Activated T-cell treated with anti-CD3 and anti-CD28 coated beads, Interleukin-2, amount 50 U/mL, for 72 hours (primary cell): ENCODE measurements around the gene CCN5. TPM values are rescaled to one million over a fixed set of nuclear protein-coding genes. Genes with fewer than 3 reads are reported as not detected.

ENCODE experiments used
- ATAC-seq, 2 donors: fragments of 150-1000 bp; cut with Tn5 transposase; replicated peaks in 1 of 2; 2 replicates each; pipeline ENCODE4 v1.10.0; 2021; ENCODE audit warnings: moderate library complexity in 2 of 2, mild to moderate bottlenecking in 1 of 2
- DNase-seq, 2 donors: peaks; one replicate each; pipeline ENCODE4 v3.0.0; 2021 to 2022; ENCODE audit warnings: mixed read lengths in 1 of 2
- H3K27ac Mint-ChIP-seq: one replicate; pipeline ENCODE4 v1.8.0; 2022; ENCODE audit warnings: mild to moderate bottlenecking, moderate library complexity, mixed read lengths
- H3K27me3 Mint-ChIP-seq: one replicate; pipeline ENCODE4 v1.8.0; 2022; ENCODE audit warnings: low read depth, mixed read lengths
- H3K36me3 Mint-ChIP-seq, 2 donors: one replicate each; pipeline ENCODE4 v1.8.0; 2022; ENCODE audit warnings: mixed read lengths in 2 of 2, mild to moderate bottlenecking in 1 of 2; ENCODE audit not compliant: insufficient read depth in 2 of 2
- H3K4me1 Mint-ChIP-seq: one replicate; pipeline ENCODE4 v1.8.0; 2022; ENCODE audit warnings: low read depth, mixed read lengths
- H3K4me3 Mint-ChIP-seq, 2 donors: one replicate each; pipeline ENCODE4 v1.8.0; 2022; ENCODE audit warnings: mild to moderate bottlenecking in 2 of 2, mixed read lengths in 2 of 2, moderate library complexity in 2 of 2
- H3K9me3 Mint-ChIP-seq, 2 donors: one replicate each; pipeline ENCODE4 v1.8.0; 2022; ENCODE audit warnings: mixed read lengths in 2 of 2
- total RNA-seq, 2 donors: library from RNA; stranded (reverse); gene quantifications; one replicate each; pipeline ENCODE4 v1.2.3, GENCODE V29; 2022

The CCN5 gene
- total RNA-seq, 2 donors from 2014 or later, result not detected

DNA sequence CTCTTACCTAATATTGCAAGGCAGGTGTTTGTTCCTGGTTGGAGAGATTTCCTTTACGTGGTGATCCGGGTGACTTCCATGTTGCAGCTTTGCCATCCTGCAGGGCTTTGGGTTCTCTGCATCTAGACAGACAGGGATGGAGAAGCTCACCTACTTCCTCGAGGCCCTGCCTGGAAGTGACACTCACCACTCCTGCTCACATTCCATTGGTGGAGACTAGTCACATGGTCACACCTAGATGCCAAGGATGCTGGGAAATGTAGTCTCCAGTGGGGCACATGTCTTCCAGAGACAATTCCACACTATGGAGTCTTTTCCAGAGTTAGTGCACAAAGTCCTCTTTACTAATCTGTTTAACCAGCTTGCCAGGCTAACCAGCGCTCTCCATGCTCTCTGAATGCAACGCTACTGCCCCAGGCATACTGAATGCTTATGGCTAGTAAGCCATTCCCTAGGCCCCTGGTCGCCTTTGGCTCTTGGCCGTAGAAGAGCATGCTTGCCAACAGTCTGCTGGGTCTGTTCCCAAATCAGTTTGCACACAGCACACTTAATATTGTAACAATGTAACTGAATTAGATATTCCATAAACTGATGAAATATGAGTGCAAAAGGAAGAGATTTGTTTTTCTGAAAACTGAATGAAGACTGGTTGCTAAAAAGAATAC, 23.8 kb downstream of the CCN5 start:
- peaks cover 8% of the 10 kb centered on the region for H3K27me3 Mint-ChIP-seq
- peaks cover 0 to 3% of the 10 kb centered on the region in 2 donors for H3K36me3 Mint-ChIP-seq
- peak overlapping the region; percentile 68 to 74 for H3K4me3 Mint-ChIP-seq
- H3K9me3 Mint-ChIP-seq, result peaks cover 5 to 6% of the 10 kb centered on the region in 2 donors
- ATAC-seq (peak; percentile 74 to 82), DNase-seq (peak; percentile 58 to 62)
- H3K4me1 Mint-ChIP-seq, result peaks cover 22% of the 10 kb centered on the region
- H3K27ac Mint-ChIP-seq, result no peak overlapping the region

GRCh38 chr20:44739942-44740341, 24.8 kb downstream of the CCN5 start:
- ATAC-seq, result no peak
- Mint-ChIP-seq H3K27ac (no peak overlapping the region), H3K4me1 (peaks cover 22% of the 10 kb centered on the region), H3K9me3 (peaks cover 5 to 6% of the 10 kb centered on the region in 2 donors), H3K27me3 (peaks cover 17% of the 10 kb centered on the region), H3K36me3 (peaks cover 0 to 3% of the 10 kb centered on the region in 2 donors), H3K4me3 (no peak overlapping the region)
- DNase-seq, result no peak

- ATAC-seq, result no peak
- no peaks in the 10 kb centered on the region for H3K9me3 Mint-ChIP-seq
- peaks cover 34% of the 10 kb centered on the region for H3K27me3 Mint-ChIP-seq
- H3K36me3 Mint-ChIP-seq, result no peaks in the 10 kb centered on the region
- no peak for DNase-seq
- H3K4me3 Mint-ChIP-seq, result no peak overlapping the region
- H3K27ac Mint-ChIP-seq, result no peak overlapping the region
- peaks cover 22% of the 10 kb centered on the region for H3K4me1 Mint-ChIP-seq
Measured at GRCh38 chr20:44742304-44743079, 27.3 kb downstream of the CCN5 start.

- H3K27me3 Mint-ChIP-seq, result peaks cover 36% of the 10 kb centered on the region
- H3K4me3 Mint-ChIP-seq, result no peak overlapping the region
- no peak overlapping the region for H3K27ac Mint-ChIP-seq
- ATAC-seq (no peak), DNase-seq (no peak)
- H3K36me3 Mint-ChIP-seq, result no peaks in the 10 kb centered on the region
- no peaks in the 10 kb centered on the region for H3K9me3 Mint-ChIP-seq
- H3K4me1 Mint-ChIP-seq, result peaks cover 24% of the 10 kb centered on the region
Measured at GRCh38 chr20:44743080-44743701, 28.0 kb downstream of the CCN5 start.

- no peaks in the 10 kb centered on the region for H3K9me3 Mint-ChIP-seq
- no peaks in the 10 kb centered on the region for H3K36me3 Mint-ChIP-seq
- no peak overlapping the region for H3K27ac Mint-ChIP-seq
- H3K4me3 Mint-ChIP-seq, result no peak overlapping the region
- H3K27me3 Mint-ChIP-seq, result peaks cover 44% of the 10 kb centered on the region
- DNase-seq, result no peak
- peaks cover 18% of the 10 kb centered on the region for H3K4me1 Mint-ChIP-seq
- no peak for ATAC-seq
Measured at GRCh38 chr20:44743916-44744655, 28.9 kb downstream of the CCN5 start.

DNA sequence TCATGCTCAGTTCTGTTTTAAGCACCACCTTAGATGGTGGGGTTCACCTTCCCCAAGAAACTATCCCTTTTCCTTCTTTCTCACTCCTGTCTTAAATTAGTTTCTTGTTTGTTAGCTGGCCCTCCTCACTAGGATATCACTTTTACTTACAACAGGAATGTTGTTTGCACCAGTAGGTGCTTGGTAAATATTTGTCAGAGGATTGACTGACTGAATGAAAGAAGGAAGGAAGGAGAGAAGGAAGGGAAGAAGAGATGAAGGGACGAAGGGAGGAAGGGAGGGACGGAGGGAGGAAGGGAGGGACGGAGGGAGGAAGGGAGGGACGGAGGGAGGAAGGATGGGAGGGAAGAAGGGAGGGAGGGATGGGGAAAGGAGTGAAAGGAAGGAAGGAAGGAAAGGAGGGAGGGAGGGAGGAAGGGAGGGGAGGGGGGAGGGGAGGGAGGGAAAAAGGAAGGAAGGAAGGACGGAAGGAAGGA, 30.0 kb downstream of the CCN5 start:
- Mint-ChIP-seq H3K4me1 (peaks cover 15% of the 10 kb centered on the region), H3K27me3 (peaks cover 53% of the 10 kb centered on the region), H3K36me3 (peaks cover 0 to 1% of the 10 kb centered on the region in 2 donors), H3K27ac (no peak overlapping the region), H3K9me3 (no peaks in the 10 kb centered on the region), H3K4me3 (peak overlapping the region; percentile 69 to 72)
- ATAC-seq (no peak), DNase-seq (no peak)

- Mint-ChIP-seq H3K27ac (no peak within 1 kb of the TSS), H3K9me3 (no peaks in the 10 kb centered on the region), H3K36me3 (peaks cover 0 to 1% of the 10 kb centered on the region in 2 donors), H3K27me3 (peaks cover 53% of the 10 kb centered on the region), H3K4me1 (peaks cover 15% of the 10 kb centered on the region), H3K4me3 (peak within 1 kb of the TSS; percentile 69 to 72)
- peak; percentile 49 to 62 for DNase-seq
- peak; percentile 74 to 78 for ATAC-seq
Measured at GRCh38 chr20:44745598-44746366, 30.6 kb downstream of the CCN5 start, which contains the start of gene KCNK15. Gene KCNK15, plus strand, starts transcription at chr20:44745865. Its CDS starts 46 bp downstream, at chr20:44745911.

DNA sequence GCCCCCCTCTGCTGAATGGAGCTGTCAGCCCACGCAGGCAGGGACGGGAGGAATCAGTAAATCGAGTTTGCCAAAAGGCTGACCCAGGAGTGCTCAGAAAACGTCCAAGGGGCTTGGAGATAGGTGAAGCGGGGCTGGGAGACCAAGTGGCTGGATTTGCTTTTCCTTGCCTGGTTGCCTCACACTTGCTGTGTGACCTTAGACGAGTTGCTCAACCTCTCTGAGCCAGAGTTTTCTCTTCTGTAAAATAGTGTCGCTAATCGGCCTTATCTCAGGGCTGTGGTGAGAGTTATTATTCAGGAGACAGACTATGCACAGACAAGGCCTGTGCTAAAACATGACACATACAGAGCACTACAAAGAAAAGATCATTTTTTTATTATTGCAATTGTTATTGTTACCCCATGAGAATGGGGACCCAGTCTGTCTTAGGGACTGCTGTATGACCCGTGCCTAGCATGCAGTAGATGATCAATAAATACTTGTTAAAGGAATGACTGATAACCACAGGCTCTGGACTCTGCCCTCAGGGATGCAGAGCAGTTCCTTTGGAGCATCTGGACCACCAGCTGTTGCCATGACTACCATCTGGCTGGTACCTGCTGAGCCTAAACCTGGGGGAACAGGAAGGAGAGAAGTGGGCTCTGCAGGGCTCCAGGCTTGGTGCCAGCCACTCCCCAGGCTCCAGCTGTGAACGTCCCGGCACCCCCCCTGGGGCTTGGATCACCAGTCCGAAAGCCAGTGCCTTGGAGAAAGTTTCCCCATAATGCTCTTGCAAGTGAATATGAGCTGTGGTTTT, 31.4 kb downstream of the CCN5 start:
- DNase-seq (no peak), ATAC-seq (peak in 1 of 2 donors; percentile 8)
- peaks cover 15% of the 10 kb centered on the region for H3K4me1 Mint-ChIP-seq
- H3K27me3 Mint-ChIP-seq, result peaks cover 53% of the 10 kb centered on the region
- no peaks in the 10 kb centered on the region for H3K9me3 Mint-ChIP-seq
- H3K36me3 Mint-ChIP-seq, result peaks cover 0 to 1% of the 10 kb centered on the region in 2 donors
- H3K27ac Mint-ChIP-seq, result no peak overlapping the region
- peak overlapping the region; percentile 61 to 67 for H3K4me3 Mint-ChIP-seq

- H3K4me3 Mint-ChIP-seq, result peak overlapping the region; percentile 61 to 67
Measured at GRCh38 chr20:44747166-44748004, 32.2 kb downstream of the CCN5 start.

GRCh38 chr20:44748005-44748370, 32.8 kb downstream of the CCN5 start:
- Mint-ChIP-seq H3K4me3 (no peak overlapping the region), H3K27ac (no peak overlapping the region), H3K36me3 (peaks cover 0 to 1% of the 10 kb centered on the region in 2 donors), H3K9me3 (no peaks in the 10 kb centered on the region), H3K4me1 (peaks cover 15% of the 10 kb centered on the region), H3K27me3 (peaks cover 53% of the 10 kb centered on the region)
- ATAC-seq, result no peak
- no peak for DNase-seq

More at GRCh38 chr20:44747166-44748004, 32.2 kb downstream of the CCN5 start:
- H3K27ac Mint-ChIP-seq, result no peak overlapping the region
- DNase-seq (peak; percentile 71), ATAC-seq (peak; percentile 50 to 53)
- peaks cover 53% of the 10 kb centered on the region for H3K27me3 Mint-ChIP-seq
- H3K4me1 Mint-ChIP-seq, result peaks cover 15% of the 10 kb centered on the region
- peaks cover 0 to 1% of the 10 kb centered on the region in 2 donors for H3K36me3 Mint-ChIP-seq
- H3K9me3 Mint-ChIP-seq, result no peaks in the 10 kb centered on the region
